ENCODE measurements around the gene LAMTOR3.

DNA sequence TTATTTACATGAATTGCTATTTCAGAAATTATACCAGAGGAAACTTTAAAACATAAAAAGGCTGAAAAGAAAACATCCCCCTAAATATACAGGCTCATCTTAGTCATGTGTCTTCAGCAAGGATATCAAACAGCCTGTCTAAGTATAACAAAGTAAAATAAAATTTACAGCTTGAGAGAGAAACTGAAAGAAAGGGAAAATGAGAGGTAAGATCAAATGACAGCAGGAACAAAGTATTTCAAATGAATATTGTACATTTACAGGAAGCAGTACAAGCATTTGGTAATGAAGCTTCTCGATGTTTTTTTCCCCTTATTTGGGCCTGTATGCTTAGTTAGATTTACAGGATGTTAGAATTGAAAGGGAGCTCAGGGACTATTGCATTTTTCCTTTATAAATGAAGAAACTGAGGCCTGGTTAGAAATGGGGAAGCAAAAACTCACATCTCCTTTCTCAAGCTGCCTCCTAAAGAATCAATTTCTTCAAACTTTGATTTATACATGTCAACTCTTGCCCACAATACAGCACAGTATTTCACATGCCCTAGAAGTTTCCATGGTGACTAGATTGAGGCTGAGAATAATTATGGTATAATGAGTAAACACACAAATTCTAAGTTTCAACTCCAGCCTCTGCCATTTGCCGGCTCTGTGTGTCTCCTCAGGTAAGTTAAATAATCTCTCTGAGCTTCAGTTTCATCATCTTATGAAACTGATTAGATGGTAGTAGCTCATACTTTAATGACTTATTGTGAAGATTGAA, 48.3 kb downstream of the LAMTOR3 start:
- no peak for TF ChIP-seq CTCF (IDR thresholded peaks at IDR 0.05)
- TF ChIP-seq POLR2A (IDR thresholded peaks at IDR 0.05) = no peak
- no peak for TF ChIP-seq EP300 (IDR thresholded peaks at IDR 0.05)
